ENCODE results near the gene CEMIP. TPM values are rescaled to one million over a fixed set of nuclear protein-coding genes. Genes with fewer than 3 reads are reported as not detected.

CEMIP gene
- total RNA-seq, 2 donors from 2014 or later = 2.2 TPM; not detected in 1

- H3K9me3 ChIP-seq (ENCODE audit: control insufficient read depth, low read length) = no peaks in the 10 kb centered on the region
- H3K27me3 ChIP-seq (ENCODE audit: control insufficient read depth, insufficient read depth, low read length, poor library complexity, severe bottlenecking) = no peaks in the 10 kb centered on the region
- H3K4me3 ChIP-seq (ENCODE audit: low read length) = no peak overlapping the region
- no peaks in the 10 kb centered on the region for H3K36me3 ChIP-seq (ENCODE audit: control insufficient read depth, insufficient read depth, low read length)
- 90 to 95% methylated on average over 9 to 17 of the region's 17 CpGs for WGBS, 2 experiments (ENCODE audit: insufficient coverage in 1 of 2, insufficient read length in 1 of 2)
- Mint-ChIP-seq H3K36me3 (ENCODE audit: low read depth) (no peaks in the 10 kb centered on the region), H3K4me3 (no peak overlapping the region), H3K4me1 (no peaks in the 10 kb centered on the region), H3K27me3 (ENCODE audit: insufficient read depth) (no peaks in the 10 kb centered on the region), H3K9me3 (no peaks in the 10 kb centered on the region), H3K27ac (no peak overlapping the region)
- no peak for DNase-seq
- H3K27ac ChIP-seq (ENCODE audit: low read depth, low read length) = no peak overlapping the region
- no peaks in the 10 kb centered on the region for H3K4me1 ChIP-seq (ENCODE audit: control insufficient read depth, insufficient read depth, low read length)
- TF ChIP-seq, protein P1, sequence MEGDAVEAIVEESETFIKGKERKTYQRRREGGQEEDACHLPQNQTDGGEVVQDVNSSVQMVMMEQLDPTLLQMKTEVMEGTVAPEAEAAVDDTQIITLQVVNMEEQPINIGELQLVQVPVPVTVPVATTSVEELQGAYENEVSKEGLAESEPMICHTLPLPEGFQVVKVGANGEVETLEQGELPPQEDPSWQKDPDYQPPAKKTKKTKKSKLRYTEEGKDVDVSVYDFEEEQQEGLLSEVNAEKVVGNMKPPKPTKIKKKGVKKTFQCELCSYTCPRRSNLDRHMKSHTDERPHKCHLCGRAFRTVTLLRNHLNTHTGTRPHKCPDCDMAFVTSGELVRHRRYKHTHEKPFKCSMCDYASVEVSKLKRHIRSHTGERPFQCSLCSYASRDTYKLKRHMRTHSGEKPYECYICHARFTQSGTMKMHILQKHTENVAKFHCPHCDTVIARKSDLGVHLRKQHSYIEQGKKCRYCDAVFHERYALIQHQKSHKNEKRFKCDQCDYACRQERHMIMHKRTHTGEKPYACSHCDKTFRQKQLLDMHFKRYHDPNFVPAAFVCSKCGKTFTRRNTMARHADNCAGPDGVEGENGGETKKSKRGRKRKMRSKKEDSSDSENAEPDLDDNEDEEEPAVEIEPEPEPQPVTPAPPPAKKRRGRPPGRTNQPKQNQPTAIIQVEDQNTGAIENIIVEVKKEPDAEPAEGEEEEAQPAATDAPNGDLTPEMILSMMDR (conservative IDR thresholded peaks at IDR 0.05) = no peak
- no peak overlapping the region for H3K9ac ChIP-seq (ENCODE audit: extremely low read depth, low read length, poor library complexity, severe bottlenecking)
These were observed 146.5 kb downstream of the CEMIP start for GRCh38 chr15:80925597-80926059.

- Histone ChIP-seq H3K4me1 (ENCODE audit: control insufficient read depth, insufficient read depth, low read length) (no peaks in the 10 kb centered on the region), H3K9me3 (ENCODE audit: control insufficient read depth, low read length) (no peaks in the 10 kb centered on the region), H3K9ac (ENCODE audit: extremely low read depth, low read length, poor library complexity, severe bottlenecking) (no peak overlapping the region), H3K27me3 (ENCODE audit: control insufficient read depth, insufficient read depth, low read length, poor library complexity, severe bottlenecking) (no peaks in the 10 kb centered on the region), H3K36me3 (ENCODE audit: control insufficient read depth, insufficient read depth, low read length) (no peaks in the 10 kb centered on the region), H3K27ac (ENCODE audit: low read depth, low read length) (no peak overlapping the region), H3K4me3 (ENCODE audit: low read length) (no peak overlapping the region)
- 91 to 95% methylated on average over 2 to 3 of the region's 3 CpGs for WGBS, 2 experiments (ENCODE audit: insufficient coverage in 1 of 2, insufficient read length in 1 of 2)
- Mint-ChIP-seq H3K4me1 (no peaks in the 10 kb centered on the region), H3K9me3 (no peaks in the 10 kb centered on the region), H3K36me3 (ENCODE audit: low read depth) (no peaks in the 10 kb centered on the region), H3K4me3 (no peak overlapping the region), H3K27me3 (ENCODE audit: insufficient read depth) (no peaks in the 10 kb centered on the region), H3K27ac (no peak overlapping the region)
- TF ChIP-seq, protein P1 (conservative IDR thresholded peaks at IDR 0.05) = no peak
- no peak for DNase-seq
These were observed 147.0 kb downstream of the CEMIP start for GRCh38 chr15:80926126-80926525.

DNA sequence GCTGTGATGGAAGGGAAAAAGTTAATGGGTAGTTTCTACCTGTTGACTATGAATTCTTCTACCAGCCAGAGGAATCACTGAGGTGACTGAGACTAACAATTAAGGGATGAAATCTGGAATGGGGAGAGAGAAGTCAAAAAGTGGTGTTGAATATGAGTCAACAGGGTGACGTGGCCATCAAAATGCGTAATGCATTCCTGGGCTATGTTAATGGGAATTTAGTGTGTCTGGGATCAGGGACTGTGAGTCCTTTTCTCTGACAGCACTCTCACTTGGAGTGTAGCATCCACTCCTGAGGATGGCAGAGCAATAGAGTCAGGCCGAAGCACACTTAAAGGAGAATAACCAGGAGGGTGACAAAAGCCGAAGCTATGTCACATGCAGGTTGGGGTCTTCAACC lies 150.1 kb downstream of the CEMIP start:
- no peak overlapping the region for H3K27ac Mint-ChIP-seq
- no peak for DNase-seq

More for the DNA sequence above, 150.1 kb downstream of the CEMIP start:
- no peaks in the 10 kb centered on the region for H3K9me3 ChIP-seq (ENCODE audit: control insufficient read depth, low read length)
- no peaks in the 10 kb centered on the region for H3K4me1 ChIP-seq (ENCODE audit: control insufficient read depth, insufficient read depth, low read length)
- Mint-ChIP-seq H3K4me1 (no peaks in the 10 kb centered on the region), H3K9me3 (no peaks in the 10 kb centered on the region), H3K4me3 (no peak overlapping the region), H3K36me3 (ENCODE audit: low read depth) (no peaks in the 10 kb centered on the region), H3K27me3 (ENCODE audit: insufficient read depth) (no peaks in the 10 kb centered on the region)
- H3K27me3 ChIP-seq (ENCODE audit: control insufficient read depth, insufficient read depth, low read length, poor library complexity, severe bottlenecking) = no peaks in the 10 kb centered on the region
- no peak overlapping the region for H3K4me3 ChIP-seq (ENCODE audit: low read length)
- no peaks in the 10 kb centered on the region for H3K36me3 ChIP-seq (ENCODE audit: control insufficient read depth, insufficient read depth, low read length)
- no peak overlapping the region for H3K9ac ChIP-seq (ENCODE audit: extremely low read depth, low read length, poor library complexity, severe bottlenecking)
- H3K27ac ChIP-seq (ENCODE audit: low read depth, low read length) = no peak overlapping the region
- WGBS, 2 experiments (ENCODE audit: insufficient coverage in 1 of 2, insufficient read length in 1 of 2) = 93 to 94% methylated on average over 2 to 4 of the region's 4 CpGs
- TF ChIP-seq, protein P1 (conservative IDR thresholded peaks at IDR 0.05) = no peak
